Smooth muscle cell (in vitro differentiated cells): ENCODE data around the gene DPYD. TPM values are rescaled to one million over a fixed set of nuclear protein-coding genes. Genes with fewer than 3 reads are reported as not detected.

Source experiments
- DNase-seq: peaks from one replicate; lab custom pipeline; 2025; ENCODE audit not compliant: unreplicated experiment; lab: John Stamatoyannopoulos, UW
- H2AFZ ChIP-seq: fragments of 200-600 bp; sonication (generic); 2 replicates; pipeline ENCODE4 v1.6.0; 2016; ENCODE audit warnings: antibody characterized with exemption, low read depth, mild to moderate bottlenecking
- H3F3A ChIP-seq: fragments of 200-600 bp; sonication (generic); 2 replicates; pipeline ENCODE4 v1.6.0; 2017; ENCODE audit warnings: antibody characterized with exemption, low read depth
- H3K27ac ChIP-seq: fragments of 200-600 bp; sonication (generic); 2 replicates; pipeline ENCODE4 v1.5.1; 2016; ENCODE audit warnings: low read depth, mild to moderate bottlenecking
- H3K27me3 ChIP-seq: fragments of 200-600 bp; sonication (generic); 2 replicates; pipeline ENCODE4 v1.6.1; 2016; ENCODE audit warnings: low read depth, mild to moderate bottlenecking
- H3K36me3 ChIP-seq: fragments of 200-600 bp; sonication (generic); 2 replicates; pipeline ENCODE4 v1.5.1; 2016; ENCODE audit warnings: low read depth
- H3K4me1 ChIP-seq: fragments of 200-600 bp; sonication (generic); 2 replicates; pipeline ENCODE4 v1.5.1; 2016; ENCODE audit warnings: low read depth
- H3K4me2 ChIP-seq: fragments of 200-600 bp; sonication (generic); 2 replicates; pipeline ENCODE4 v1.6.0; 2016; ENCODE audit warnings: mild to moderate bottlenecking
- H3K4me3 ChIP-seq: fragments of 200-600 bp; sonication (generic); 2 replicates; pipeline ENCODE4 v1.5.1; 2016; ENCODE audit warnings: mild to moderate bottlenecking
- H3K79me2 ChIP-seq: fragments of 200-600 bp; sonication (generic); 2 replicates; pipeline ENCODE4 v1.6.0; 2016; ENCODE audit warnings: low read depth, mild to moderate bottlenecking
- H3K9ac ChIP-seq: fragments of 200-600 bp; sonication (generic); 2 replicates; pipeline ENCODE4 v1.6.0; 2016; ENCODE audit warnings: low read depth
- H3K9me3 ChIP-seq: fragments of 200-600 bp; sonication (generic); replicated peaks from 2 replicates; pipeline ENCODE4 v1.5.1; 2016; ENCODE audit warnings: low read depth
- H4K20me1 ChIP-seq: fragments of 200-600 bp; sonication (generic); 2 replicates; pipeline ENCODE4 v1.6.0; 2016; ENCODE audit warnings: low read depth
- CTCF ChIP-seq: fragments of 200-600 bp; sonication (generic); IDR thresholded peaks from 2 replicates; pipeline ENCODE4 v1.5.1; 2017; ENCODE audit warnings: borderline replicate concordance, mild to moderate bottlenecking, antibody characterized with exemption; ENCODE audit not compliant: insufficient read depth, poor library complexity, severe bottlenecking
- WGBS: methylation state at CpG from one replicate; pipeline ENCODE4 v1.1.7; 2016; ENCODE audit warnings: low lambda C conversion rate; 5-methylcytosine and 5-hydroxymethylcytosine counted together
- polyA plus RNA-seq: library from polyadenylated mRNA; unstranded; fragments of >200 nt; fragmentation: Nextera tagmentation; extraction: Ambion mirVana; gene quantifications from 2 replicates; pipeline ENCODE4 v1.2.1, GENCODE V29; 2016
- total RNA-seq: library from RNA; depleted of rRNA; stranded (reverse); fragments of >200 nt; gene quantifications from 2 replicates; pipeline ENCODE4 v1.2.3, GENCODE V29; 2014

Gene DPYD
- total and polyA plus RNA-seq, 2 experiments from 2014 or later: 1.8 to 2.0 TPM

DNA sequence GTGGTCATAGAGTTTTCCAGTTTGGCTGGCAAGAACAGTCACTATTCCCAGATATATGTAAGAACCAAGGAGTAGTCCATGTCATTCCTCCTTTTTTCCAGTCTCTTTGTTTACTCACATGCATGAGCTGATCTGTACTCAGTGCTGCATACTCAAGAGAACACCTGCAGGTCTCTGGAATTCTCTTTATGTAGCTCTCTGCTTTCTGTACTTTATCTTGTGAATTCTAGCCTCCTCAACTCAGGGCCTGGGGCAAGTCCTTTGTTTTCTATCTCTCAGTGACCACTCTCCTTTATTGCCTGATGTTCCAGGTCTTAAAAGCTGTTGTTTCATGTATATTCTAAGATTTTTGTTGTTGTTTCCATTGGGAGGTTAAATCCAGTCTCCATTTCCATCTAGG is 478.9 kb downstream of the DPYD start:
- Histone ChIP-seq H3K27ac (no peak overlapping the region), H3K9ac (no peak overlapping the region), H3K4me2 (no peak overlapping the region), H3K4me1 (peaks cover 12% of the 10 kb centered on the region), H3K4me3 (no peak overlapping the region), H2AFZ (no peak overlapping the region), H3K36me3 (no peaks in the 10 kb centered on the region), H3K27me3 (no peaks in the 10 kb centered on the region), H4K20me1 (no peaks in the 10 kb centered on the region), H3K9me3 (no peaks in the 10 kb centered on the region), H3K79me2 (no peaks in the 10 kb centered on the region), H3F3A (no peaks in the 10 kb centered on the region)
- TF ChIP-seq CTCF: no peak
- no peak for DNase-seq

DNA sequence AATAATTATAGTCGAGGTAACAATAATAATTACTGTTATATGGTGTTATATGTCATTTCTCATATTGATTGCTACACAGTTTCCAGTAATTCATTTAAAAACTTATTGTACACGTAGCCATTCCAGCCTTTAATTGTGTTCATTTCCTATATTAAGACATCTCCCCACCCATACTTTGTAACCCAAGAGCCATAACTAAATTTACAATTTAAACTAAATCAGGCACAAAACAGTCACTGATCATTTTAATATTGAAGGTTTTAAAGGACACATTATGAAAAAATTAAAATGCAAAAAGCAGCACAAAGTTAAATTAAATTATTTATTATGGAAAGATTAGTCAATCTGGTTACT is 487.0 kb downstream of the DPYD start:
- Histone ChIP-seq H3K4me1 (no peaks in the 10 kb centered on the region), H3F3A (no peaks in the 10 kb centered on the region), H3K4me3 (no peak overlapping the region), H3K9me3 (no peaks in the 10 kb centered on the region), H3K4me2 (peak overlapping the region; percentile 47), H3K79me2 (no peaks in the 10 kb centered on the region), H3K9ac (no peak overlapping the region), H4K20me1 (no peaks in the 10 kb centered on the region), H2AFZ (no peak overlapping the region), H3K36me3 (no peaks in the 10 kb centered on the region), H3K27me3 (no peaks in the 10 kb centered on the region), H3K27ac (peak overlapping the region; percentile 54)
- DNase-seq: no peak
- no peak for TF ChIP-seq CTCF
- WGBS: 47% methylated on average over 2 of the region's 2 CpGs

- TF ChIP-seq CTCF: no peak
- no peaks in the 10 kb centered on the region for H3K4me1 ChIP-seq
- H2AFZ ChIP-seq: peak overlapping the region; percentile 50
- H3K4me3 ChIP-seq: no peak overlapping the region
- H3K9ac ChIP-seq: no peak overlapping the region
- no peaks in the 10 kb centered on the region for H3K9me3 ChIP-seq
- H3K27me3 ChIP-seq: no peaks in the 10 kb centered on the region
- H3K4me2 ChIP-seq: peak overlapping the region; percentile 47
- no peaks in the 10 kb centered on the region for H3K79me2 ChIP-seq
- H3K27ac ChIP-seq: peak overlapping the region; percentile 54
- WGBS: 76% methylated on average over 2 of the region's 2 CpGs
- H3F3A ChIP-seq: no peaks in the 10 kb centered on the region
- DNase-seq: no peak
- H4K20me1 ChIP-seq: no peaks in the 10 kb centered on the region
- H3K36me3 ChIP-seq: no peaks in the 10 kb centered on the region
Measured at GRCh38 chr1:97433094-97433823, 487.6 kb downstream of the DPYD start.

GRCh38 chr1:97427371-97427770 is 493.5 kb downstream of the DPYD start:
- H3K79me2 ChIP-seq: no peaks in the 10 kb centered on the region
- no peak overlapping the region for H3K4me2 ChIP-seq
- H3K36me3 ChIP-seq: no peaks in the 10 kb centered on the region
- no peak for DNase-seq
- H3K27me3 ChIP-seq: no peaks in the 10 kb centered on the region
- no peak for TF ChIP-seq CTCF
- H3K9ac ChIP-seq: no peak overlapping the region
- H3K4me1 ChIP-seq: no peaks in the 10 kb centered on the region
- no peak overlapping the region for H2AFZ ChIP-seq
- no peaks in the 10 kb centered on the region for H4K20me1 ChIP-seq
- no peak overlapping the region for H3K4me3 ChIP-seq
- WGBS: 90% methylated on average over 3 of the region's 3 CpGs
- H3F3A ChIP-seq: no peaks in the 10 kb centered on the region
- H3K9me3 ChIP-seq: no peaks in the 10 kb centered on the region
- H3K27ac ChIP-seq: no peak overlapping the region
